Measurements from ENCODE around the gene ZNF324B.

DNA sequence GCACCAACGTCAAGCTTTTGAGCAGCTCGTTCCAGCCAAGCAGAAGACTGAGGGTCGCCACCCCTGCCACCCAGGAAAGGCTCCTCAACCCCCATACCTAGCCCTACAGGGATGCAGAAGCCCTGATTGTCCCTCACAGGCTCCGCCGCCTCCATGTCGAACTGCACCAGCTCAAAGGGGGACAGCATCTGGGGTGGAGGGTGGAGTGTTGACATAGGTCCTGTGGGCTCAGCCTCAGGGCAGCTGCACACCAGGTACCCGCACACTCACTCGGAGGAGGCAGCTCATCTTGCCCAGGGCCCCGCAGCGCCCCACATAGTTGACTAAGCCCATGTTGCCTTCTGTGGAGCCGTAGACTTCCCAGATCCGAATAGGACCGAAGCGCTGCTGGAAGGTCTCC lies 48.8 kb downstream of the ZNF324B start:
- TF ChIP-seq POLR2A (IDR thresholded peaks at IDR 0.05; ENCODE audit: low read depth, low read length): no peak
- TF ChIP-seq, protein P1, sequence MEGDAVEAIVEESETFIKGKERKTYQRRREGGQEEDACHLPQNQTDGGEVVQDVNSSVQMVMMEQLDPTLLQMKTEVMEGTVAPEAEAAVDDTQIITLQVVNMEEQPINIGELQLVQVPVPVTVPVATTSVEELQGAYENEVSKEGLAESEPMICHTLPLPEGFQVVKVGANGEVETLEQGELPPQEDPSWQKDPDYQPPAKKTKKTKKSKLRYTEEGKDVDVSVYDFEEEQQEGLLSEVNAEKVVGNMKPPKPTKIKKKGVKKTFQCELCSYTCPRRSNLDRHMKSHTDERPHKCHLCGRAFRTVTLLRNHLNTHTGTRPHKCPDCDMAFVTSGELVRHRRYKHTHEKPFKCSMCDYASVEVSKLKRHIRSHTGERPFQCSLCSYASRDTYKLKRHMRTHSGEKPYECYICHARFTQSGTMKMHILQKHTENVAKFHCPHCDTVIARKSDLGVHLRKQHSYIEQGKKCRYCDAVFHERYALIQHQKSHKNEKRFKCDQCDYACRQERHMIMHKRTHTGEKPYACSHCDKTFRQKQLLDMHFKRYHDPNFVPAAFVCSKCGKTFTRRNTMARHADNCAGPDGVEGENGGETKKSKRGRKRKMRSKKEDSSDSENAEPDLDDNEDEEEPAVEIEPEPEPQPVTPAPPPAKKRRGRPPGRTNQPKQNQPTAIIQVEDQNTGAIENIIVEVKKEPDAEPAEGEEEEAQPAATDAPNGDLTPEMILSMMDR (IDR thresholded peaks at IDR 0.05; ENCODE audit: extremely low read depth in 1 of 2, insufficient read depth in 1 of 2, low read depth in 1 of 2, low read length in 2 of 2): no peak
- no peak for TF ChIP-seq POLR2AphosphoS5 (IDR thresholded peaks at IDR 0.05; ENCODE audit: insufficient read depth, low read depth, low read length)
- no peak for TF ChIP-seq EZH2 (IDR thresholded peaks at IDR 0.05; ENCODE audit: borderline replicate concordance, low read depth, low read length, severe bottlenecking)
- TF ChIP-seq MYC (IDR thresholded peaks at IDR 0.05; ENCODE audit: low read depth, low read length): no peak
